Neuron (in vitro differentiated cells): ENCODE results near the gene EIF1.
"Not testable (repeated sequence)": the region's sequence is repeated elsewhere in the genome, so short reads cannot be mapped to it uniquely, and the experiment has no call there.

Experiments
- H2AFZ ChIP-seq: one replicate; pipeline ENCODE4 v1.6.1; 2013; ENCODE audit warnings: low read depth, mild to moderate bottlenecking, inconsistent platforms, low read length, moderate library complexity
- H3K27me3 ChIP-seq: one replicate; pipeline ENCODE4 v1.6.1; 2013; ENCODE audit warnings: low read length; ENCODE audit not compliant: insufficient read depth
- H3K36me3 ChIP-seq: one replicate; pipeline ENCODE4 v1.6.1; 2013; ENCODE audit warnings: low read length; ENCODE audit not compliant: insufficient read depth
- H3K4me1 ChIP-seq: one replicate; pipeline ENCODE4 v1.6.1; 2013; ENCODE audit warnings: low read length; ENCODE audit not compliant: insufficient read depth
- H3K4me3 ChIP-seq: 2 replicates; pipeline ENCODE4 v1.5.1; 2013; ENCODE audit warnings: mild to moderate bottlenecking, low read length, moderate library complexity
- H3K9me3 ChIP-seq: one replicate; pipeline ENCODE4 v1.6.1; 2013; ENCODE audit warnings: low read length

The EIF1 gene

DNA sequence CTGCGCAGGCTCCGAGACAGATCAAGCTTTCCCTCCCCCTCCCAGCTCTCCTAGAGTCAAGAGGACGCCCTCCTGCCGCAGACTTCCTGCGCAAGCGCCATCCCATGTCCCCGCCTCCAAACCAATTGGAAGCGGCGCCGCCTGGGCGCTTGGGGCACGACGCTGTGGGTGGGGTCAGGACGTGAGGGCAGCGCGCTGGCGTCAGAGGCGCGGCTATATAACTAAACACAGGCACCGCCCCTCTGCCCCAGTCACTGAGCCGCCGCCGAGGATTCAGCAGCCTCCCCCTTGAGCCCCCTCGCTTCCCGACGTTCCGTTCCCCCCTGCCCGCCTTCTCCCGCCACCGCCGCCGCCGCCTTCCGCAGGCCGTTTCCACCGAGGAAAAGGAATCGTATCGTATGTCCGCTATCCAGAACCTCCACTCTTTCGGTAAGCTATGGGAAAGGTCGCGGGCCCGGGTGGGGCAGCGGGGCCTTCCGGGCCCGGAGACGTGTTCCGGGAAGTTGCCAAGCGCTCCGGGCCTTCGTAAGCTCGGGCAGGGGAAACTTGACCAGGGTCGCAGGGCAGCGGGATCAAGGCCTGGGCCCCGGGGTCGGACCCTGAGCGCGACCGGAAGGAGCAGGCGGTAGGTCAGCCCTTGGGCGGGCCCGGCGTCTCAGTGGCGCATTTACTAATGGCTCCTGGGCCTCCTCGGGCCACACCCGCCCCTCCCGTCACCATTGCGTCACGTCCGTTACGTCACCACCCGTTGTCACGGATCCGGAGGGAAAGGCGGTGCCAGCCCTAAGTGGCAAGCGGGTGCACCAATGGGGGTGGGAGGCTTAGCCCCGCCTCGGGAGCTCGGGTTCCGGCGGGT, at the start of gene EIF1:
EIF1 (plus strand) TSS at position 245 of the 856 bp plus-strand sequence; CDS start at position 399, 154 bp downstream.
- Histone ChIP-seq H3K36me3 (peaks cover 40% of the 10 kb centered on the region), H3K9me3 (no peaks in the 10 kb centered on the region), H3K4me1 (peaks cover 23% of the 10 kb centered on the region), H2AFZ (peak within 1 kb of the TSS; percentile 84), H3K27me3 (no peaks in the 10 kb centered on the region), H3K4me3 (peak within 1 kb of the TSS; percentile 78)

DNA sequence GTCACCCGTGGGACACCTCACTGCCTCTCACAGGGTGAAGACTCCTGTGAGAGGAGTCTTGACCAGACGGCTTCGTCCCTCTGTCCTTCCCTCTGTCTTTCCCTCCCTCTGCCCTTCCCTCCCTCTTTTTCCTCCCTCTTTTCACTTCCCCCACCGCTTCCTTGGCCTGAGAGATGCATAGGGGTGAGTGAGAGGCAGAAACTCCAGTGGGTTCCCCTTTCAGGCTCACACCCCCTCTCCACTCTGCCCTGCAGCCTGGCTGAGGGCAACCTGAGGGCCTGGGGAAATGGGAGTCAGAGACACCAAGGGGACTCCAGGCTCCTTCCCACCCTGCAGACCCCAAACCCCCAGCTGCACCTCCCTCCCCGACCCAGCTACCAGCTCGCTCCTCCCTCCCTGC, 49.7 kb upstream of the EIF1 start:
- Histone ChIP-seq H3K36me3 (no peaks in the 10 kb centered on the region), H3K4me3 (no peak overlapping the region), H3K9me3 (no peaks in the 10 kb centered on the region), H2AFZ (no peak overlapping the region), H3K4me1 (no peaks in the 10 kb centered on the region), H3K27me3 (peaks cover 2% of the 10 kb centered on the region)

DNA sequence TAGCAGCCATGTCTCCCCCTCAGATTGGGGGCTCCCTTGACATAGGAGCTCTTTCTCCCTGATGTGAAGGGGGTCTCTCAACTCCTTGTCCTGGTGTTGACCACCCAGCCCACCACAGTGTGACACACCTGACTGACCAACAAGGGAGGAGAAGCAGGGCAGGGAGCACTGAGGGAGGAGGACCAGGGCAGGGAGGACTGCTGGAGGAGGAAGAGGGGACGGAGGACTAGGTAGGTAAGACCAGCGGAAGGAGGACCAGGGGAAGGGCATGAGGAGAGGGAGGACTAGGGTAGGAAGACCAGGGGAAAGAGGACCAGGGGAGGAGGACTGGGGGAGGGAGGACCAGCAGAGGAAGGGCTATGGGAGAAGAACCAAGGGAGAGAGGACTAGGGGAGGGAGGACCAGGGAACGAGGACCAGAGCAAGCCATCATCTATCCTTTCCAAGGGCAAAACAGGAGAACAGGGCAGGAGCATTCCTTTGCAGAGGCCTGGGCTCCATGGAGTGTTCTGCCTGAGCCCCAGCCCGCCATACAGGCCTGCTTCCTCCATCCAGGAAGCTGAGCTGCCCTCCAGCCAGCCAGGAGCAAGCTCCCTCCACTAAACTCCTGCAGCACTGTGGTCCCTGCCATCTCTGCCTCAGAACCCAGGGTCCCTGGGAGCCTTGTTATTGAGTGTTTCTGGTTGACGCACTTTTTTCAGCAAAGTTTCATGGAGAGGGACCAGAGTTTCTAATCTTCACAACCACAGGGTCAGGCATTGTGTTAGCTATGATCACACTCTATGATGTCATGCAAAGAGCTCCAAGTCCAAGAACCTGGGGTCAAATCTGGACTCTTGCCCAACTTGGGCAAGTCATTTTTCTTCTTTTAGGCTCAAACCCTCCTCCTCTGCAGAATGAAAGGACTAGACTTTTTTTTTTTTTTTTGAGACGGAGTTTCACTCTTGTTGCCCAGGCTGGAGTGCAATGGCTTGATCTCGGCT, 48.9 kb upstream of the EIF1 start:
- no peaks in the 10 kb centered on the region for H3K9me3 ChIP-seq
- H3K4me1 ChIP-seq: no peaks in the 10 kb centered on the region
- H3K27me3 ChIP-seq: peaks cover 2% of the 10 kb centered on the region
- no peak overlapping the region for H2AFZ ChIP-seq
- H3K36me3 ChIP-seq: no peaks in the 10 kb centered on the region
- no peak overlapping the region for H3K4me3 ChIP-seq

DNA sequence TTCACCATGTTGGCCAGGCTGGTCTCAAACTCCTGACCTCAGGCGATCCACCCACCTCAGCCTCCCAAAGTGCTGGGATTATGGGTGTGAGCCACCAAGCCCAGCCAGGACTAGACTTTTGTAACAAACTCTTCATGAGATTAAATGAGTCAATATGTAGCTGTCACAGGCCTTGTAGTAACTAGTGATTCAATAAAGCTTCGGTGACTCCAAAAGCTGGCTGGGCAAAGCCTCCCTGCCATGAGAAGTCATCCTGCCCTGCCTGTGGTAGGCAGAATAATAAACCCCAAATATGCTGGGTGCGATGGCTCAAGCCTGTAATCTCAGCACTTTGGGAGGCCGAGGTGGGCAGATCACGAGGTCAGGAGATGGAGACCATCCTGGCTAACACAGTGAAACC, 48.1 kb upstream of the EIF1 start:
- not testable (repeated sequence) for H3K4me1 ChIP-seq, H3K27me3 ChIP-seq, H3K36me3 ChIP-seq, H3K4me3 ChIP-seq, H3K9me3 ChIP-seq, H2AFZ ChIP-seq

DNA sequence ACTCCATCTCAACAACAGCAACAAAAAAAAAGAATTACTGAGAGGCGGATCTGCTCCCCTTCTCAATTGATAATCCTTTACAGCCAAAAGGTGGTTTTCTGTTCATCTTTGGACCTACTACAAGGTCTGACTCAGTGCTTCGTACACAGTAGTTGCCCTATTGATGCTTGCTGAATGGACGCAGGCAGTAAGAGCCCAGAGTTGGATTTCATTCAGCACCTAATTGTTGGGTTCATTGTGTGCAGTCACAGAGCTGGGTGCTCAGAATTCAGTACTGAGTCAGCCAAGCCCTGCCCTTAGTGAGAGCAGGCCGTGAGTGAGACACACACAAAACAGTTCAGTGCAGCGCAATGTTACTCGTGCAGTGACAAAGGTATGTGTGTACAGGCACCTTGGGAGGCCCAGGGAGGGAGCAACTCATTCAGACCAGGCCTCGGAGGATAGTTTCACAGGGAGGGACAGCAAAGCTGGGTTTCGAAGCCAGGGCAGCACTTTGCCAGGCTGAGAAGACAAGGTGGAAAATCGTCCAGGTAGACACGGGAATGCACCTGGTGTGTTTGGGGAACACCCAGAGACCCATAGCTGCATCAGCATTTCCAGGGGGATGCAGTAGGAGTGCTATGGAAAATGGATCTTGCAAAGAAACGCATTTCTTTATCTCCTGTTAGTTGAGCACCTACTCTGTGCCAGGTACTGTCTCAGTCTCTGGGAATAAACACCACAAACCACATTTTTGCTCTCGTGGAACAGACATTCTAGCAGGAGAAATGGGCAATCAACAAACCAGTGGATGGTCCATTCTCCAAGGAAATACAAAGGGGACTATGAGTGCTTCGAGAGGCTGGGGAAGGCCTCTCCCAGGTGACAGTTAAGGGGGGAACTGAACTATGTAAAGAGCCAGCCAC, 46.2 kb upstream of the EIF1 start:
- no peak overlapping the region for H3K4me3 ChIP-seq
- H3K27me3 ChIP-seq: peaks cover 2% of the 10 kb centered on the region

DNA sequence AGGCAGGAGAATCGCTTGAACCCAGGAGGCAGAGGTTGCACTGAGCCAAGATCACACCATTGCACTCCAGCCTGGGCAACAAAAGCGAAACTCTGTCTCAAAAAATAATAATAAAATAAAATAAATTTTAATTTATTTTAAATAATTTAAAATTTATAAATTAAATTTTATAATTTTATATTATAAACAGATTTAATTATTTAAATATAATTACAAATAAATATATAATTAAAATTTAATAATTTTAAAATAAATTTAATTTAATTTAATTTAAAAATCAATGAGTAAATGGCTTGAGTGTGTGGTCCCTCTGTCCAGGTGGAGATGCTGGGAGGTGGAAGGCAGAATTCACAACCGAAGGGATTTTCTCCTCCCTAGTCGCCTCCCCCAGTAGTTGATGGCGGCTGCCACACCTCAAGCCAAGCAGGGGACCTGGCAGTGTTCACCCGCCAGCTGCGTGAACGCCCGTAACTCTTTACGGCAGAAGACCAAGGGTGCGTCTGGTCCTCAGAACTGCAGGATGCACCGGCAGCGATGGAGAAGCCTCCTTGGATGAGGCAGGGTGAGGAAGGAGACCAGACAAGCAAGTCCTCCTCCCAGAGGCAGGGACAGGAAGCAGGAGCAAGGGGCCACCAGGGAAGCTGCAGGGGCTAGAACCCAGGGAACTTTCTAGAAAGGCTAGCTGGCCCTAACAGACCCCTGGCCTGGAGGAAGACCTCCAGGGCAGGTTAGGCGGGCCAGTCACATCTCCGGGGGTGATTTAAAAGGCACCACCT, 41.5 kb upstream of the EIF1 start:
- Histone ChIP-seq H3K4me3 (no peak overlapping the region), H3K27me3 (peaks cover 2% of the 10 kb centered on the region), H2AFZ (no peak overlapping the region), H3K36me3 (no peaks in the 10 kb centered on the region), H3K4me1 (peaks cover 3% of the 10 kb centered on the region), H3K9me3 (no peaks in the 10 kb centered on the region)

More for the DNA sequence above, 46.2 kb upstream of the EIF1 start:
- H3K36me3 ChIP-seq: no peaks in the 10 kb centered on the region
- no peaks in the 10 kb centered on the region for H3K4me1 ChIP-seq
- H2AFZ ChIP-seq: no peak overlapping the region
- no peaks in the 10 kb centered on the region for H3K9me3 ChIP-seq

DNA sequence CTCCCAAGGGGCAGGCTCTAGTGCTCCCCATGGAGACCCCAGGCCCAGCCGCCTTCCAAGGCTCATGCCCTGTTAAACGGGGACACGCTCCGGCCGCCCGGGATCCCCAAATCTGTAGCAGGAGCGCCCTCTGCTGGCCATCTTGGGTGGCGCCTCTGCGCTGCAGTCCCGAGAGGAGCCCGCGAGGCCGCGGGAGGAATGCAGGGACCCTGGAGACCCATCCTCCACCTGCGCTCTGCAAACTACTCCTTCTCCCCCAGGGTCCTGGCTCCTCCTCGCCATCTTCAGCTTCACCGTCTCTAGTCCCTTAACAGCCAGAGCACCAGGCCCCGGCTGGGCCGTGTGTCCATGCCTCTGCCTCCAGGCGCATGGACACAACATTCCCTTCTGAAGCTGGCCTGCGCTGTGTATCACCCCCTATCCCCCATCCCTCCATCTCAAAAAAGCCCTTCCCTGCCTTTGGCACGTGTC, 40.7 kb upstream of the EIF1 start:
- peaks cover 2% of the 10 kb centered on the region for H3K27me3 ChIP-seq
- H2AFZ ChIP-seq: no peak overlapping the region
- H3K4me1 ChIP-seq: peaks cover 3% of the 10 kb centered on the region
- H3K9me3 ChIP-seq: no peaks in the 10 kb centered on the region
- H3K4me3 ChIP-seq: no peak overlapping the region
- no peaks in the 10 kb centered on the region for H3K36me3 ChIP-seq

DNA sequence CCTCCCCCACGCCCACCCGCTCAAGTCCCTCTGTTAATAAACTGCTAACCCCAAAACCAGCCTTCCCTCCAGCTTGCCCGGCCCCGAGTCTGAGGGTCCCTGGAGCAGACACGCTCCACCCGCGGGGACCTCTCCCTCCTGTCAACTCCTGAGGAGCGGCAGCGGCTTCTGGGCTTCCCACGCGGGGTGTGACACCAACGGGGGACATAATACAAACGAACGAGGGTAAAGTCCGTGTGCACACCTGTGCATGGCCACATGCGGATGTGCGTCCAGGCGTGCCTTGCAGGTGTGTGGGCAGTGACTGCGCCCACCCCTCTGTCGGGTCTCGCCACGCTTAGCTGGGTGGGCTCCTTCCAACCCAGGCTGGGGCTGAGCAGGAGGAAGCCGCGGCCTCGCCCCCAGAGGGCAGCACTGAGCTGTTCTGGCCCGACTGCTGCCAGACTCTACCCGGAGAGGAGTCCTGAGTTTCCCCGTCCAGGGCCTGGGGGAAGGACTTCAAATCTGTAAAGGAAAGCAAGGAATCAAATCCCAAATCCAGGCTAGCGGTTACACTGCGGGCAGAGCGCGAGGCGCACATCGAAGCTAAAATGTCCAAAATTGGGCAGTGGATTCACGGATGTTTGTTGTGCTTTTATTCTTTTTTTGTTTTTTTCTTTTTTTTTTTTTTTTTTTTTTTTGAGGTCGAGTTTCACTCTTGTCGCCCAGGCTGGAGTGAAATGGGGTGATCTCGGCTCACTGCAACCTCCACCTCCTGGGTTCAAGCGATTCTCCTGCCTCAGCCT, 40.1 kb upstream of the EIF1 start:
- no peak overlapping the region for H3K4me3 ChIP-seq

DNA sequence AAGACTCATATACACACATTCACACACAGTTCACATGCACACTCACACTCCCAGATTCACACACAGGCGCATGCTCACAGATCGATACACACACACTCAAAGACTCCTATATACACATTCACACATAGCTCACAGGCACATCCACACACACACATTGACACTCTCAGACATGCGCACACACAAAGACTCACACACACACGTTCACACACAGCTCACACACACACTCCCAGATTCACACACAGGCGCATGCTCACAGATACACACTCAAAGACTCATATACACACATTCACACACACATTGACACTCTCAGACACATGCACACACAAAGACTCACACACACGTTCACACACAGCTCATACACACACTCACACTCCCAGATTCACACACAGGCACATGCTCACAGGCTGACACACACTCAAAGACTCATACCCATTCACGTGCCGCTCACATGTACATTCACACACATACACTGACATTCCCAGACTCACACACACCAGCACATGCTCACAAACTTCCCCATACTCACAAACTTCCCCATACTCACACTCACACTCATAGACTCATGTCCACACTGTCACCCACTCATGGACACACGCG, 38.7 kb upstream of the EIF1 start:
- no peak overlapping the region for H3K4me3 ChIP-seq
- H2AFZ ChIP-seq: no peak overlapping the region
- H3K36me3 ChIP-seq: no peaks in the 10 kb centered on the region
- H3K27me3 ChIP-seq: peaks cover 13% of the 10 kb centered on the region
- H3K9me3 ChIP-seq: no peaks in the 10 kb centered on the region
- peaks cover 3% of the 10 kb centered on the region for H3K4me1 ChIP-seq

More for the DNA sequence above, 40.1 kb upstream of the EIF1 start:
- H3K36me3 ChIP-seq: no peaks in the 10 kb centered on the region
- H2AFZ ChIP-seq: no peak overlapping the region
- H3K4me1 ChIP-seq: peaks cover 3% of the 10 kb centered on the region
- H3K27me3 ChIP-seq: peaks cover 3% of the 10 kb centered on the region
- H3K9me3 ChIP-seq: no peaks in the 10 kb centered on the region

DNA sequence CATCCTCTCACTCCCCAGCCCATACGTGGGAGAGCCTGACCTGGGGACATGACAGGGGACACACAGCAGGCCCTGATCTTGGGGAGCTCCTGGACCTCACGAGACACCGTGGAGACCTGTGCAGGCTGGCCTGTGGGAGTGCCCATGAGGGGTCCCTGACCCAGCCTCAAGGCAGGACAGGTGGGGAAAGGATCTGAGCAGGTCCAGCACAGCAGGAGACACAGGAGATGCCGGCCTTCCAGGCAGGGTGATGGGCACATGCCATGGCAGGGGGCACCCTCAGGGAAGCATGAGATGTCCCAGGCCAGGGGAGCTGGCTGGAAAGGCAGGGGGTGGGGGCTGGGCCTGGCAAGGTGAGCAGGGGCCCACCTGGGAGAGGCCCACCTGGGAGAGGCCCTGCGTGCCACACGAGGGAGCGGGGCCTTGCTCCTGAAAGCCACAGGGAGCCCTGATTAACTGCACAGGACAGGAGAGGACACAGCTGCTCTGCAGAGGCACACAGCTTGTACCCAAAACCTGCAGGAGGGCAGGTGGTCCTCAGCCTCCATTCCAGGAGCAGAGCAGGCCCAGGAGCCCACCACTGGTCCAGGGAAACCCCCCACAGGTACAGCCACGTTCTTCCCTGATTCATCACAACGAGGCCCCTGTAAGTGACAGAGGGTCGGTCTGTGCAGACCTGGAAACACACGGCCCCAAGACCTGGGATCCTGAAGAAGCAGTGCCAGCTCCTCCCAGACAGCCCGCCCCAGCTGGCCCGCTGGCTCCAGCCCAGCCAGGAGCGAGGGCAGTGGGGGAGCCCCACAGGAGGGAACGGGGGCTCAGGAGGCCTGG, 37.7 kb upstream of the EIF1 start:
- no peak overlapping the region for H2AFZ ChIP-seq
- H3K27me3 ChIP-seq: peaks cover 21% of the 10 kb centered on the region
- H3K4me3 ChIP-seq: no peak overlapping the region
- H3K9me3 ChIP-seq: no peaks in the 10 kb centered on the region
- peaks cover 3% of the 10 kb centered on the region for H3K4me1 ChIP-seq
- H3K36me3 ChIP-seq: no peaks in the 10 kb centered on the region
